ENCODE measurements around the gene CARD14. TPM values are rescaled to one million over a fixed set of nuclear protein-coding genes. Genes with fewer than 3 reads are reported as not detected.
A peak's percentile ranks its signal among the peaks of the same experiment; 100 is the strongest.
"Not testable (repeated sequence)": the region's sequence is repeated elsewhere in the genome, so short reads cannot be mapped to it uniquely, and the experiment has no call there.

Gene CARD14
- total and polyA plus RNA-seq, 10 donors: 0.63 to 4.8 (median 1.3) TPM

DNA sequence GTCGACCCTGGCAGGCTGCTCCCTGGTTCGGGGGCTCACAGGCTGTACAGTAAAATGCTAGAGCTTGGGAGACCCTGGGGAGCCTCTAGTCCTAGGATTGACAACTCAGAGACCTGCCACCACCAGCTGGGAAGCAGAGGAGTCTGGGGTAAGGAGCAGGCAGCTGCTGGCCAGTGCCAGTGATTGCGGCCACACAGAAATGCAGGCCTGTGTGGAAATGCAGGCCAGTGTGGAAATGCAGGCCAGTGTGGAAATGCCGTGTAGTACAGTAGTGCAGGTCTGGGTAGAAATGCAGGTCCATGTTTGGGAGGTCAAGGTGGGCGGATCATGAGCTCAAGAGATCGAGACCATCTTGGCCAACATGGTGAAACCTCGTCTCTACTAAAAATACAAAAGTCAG, 26.8 kb downstream of the CARD14 start:
- TF ChIP-seq, protein P1, sequence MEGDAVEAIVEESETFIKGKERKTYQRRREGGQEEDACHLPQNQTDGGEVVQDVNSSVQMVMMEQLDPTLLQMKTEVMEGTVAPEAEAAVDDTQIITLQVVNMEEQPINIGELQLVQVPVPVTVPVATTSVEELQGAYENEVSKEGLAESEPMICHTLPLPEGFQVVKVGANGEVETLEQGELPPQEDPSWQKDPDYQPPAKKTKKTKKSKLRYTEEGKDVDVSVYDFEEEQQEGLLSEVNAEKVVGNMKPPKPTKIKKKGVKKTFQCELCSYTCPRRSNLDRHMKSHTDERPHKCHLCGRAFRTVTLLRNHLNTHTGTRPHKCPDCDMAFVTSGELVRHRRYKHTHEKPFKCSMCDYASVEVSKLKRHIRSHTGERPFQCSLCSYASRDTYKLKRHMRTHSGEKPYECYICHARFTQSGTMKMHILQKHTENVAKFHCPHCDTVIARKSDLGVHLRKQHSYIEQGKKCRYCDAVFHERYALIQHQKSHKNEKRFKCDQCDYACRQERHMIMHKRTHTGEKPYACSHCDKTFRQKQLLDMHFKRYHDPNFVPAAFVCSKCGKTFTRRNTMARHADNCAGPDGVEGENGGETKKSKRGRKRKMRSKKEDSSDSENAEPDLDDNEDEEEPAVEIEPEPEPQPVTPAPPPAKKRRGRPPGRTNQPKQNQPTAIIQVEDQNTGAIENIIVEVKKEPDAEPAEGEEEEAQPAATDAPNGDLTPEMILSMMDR (IDR thresholded peaks at IDR 0.05 in 8 of 11, conservative IDR thresholded peaks at IDR 0.05 in 3 of 11): no peak
- TF ChIP-seq POLR2A (IDR thresholded peaks at IDR 0.05): no peak
- no peak for TF ChIP-seq POLR2AphosphoS5 (IDR thresholded peaks at IDR 0.05)
- Histone ChIP-seq H3K36me3 (no peaks in the 10 kb centered on the region), H3K4me1 (peaks cover 0 to 27% (median 3%) of the 10 kb centered on the region in 6 donors), H3K27ac (peak overlapping the region in 3 of 8 donors; percentile 21 to 40 (median 30)), H3K27me3 (replicated peaks in 1 of 7) (peaks cover 0 to 17% (median 0%) of the 10 kb centered on the region in 7 donors), H3K9me3 (no peaks in the 10 kb centered on the region), H3K4me3 (no peak overlapping the region)
- 91 to 95% (median 92%) methylated on average over 7 of the region's 7 CpGs for WGBS, 5 donors
- intact Hi-C loops (cut with DNase I; ENCODE audit: low total_unique reads): loop anchor here (5.0 kb wide), 1 partner anchor 56 kb away; no protein-coding TSS in a partner anchor
- no peak for DNase-seq

DNA sequence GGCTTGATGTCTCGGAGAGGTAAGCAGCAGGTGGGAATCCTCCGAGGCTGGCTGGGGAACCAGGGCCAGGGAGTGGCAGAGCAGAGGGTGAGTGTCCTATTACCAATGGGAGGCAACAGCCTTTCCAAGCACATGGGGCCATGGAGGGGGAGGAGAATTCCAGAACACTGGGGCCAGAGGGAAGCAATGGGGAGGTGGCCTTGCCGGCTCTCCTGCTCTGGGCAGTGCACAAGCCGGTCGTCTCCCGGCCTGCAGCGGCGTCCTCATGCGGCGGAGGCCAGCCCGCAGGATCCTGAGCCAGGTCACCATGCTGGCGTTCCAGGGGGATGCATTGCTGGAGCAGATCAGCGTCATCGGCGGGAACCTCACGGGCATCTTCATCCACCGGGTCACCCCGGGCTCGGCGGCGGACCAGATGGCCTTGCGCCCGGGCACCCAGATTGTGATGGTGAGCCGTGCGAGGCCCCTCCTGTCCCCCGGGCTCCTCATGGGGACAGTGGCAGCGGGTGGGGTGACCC, 28.4 kb downstream of the CARD14 start:
- Histone ChIP-seq H3K4me1 (peaks cover 0 to 17% (median 0%) of the 10 kb centered on the region in 6 donors), H3K27me3 (replicated peaks in 1 of 7) (peaks cover 0 to 6% (median 0%) of the 10 kb centered on the region in 7 donors), H3K9me3 (no peaks in the 10 kb centered on the region), H3K4me3 (peak overlapping the region in 2 of 8 donors; percentile 3 to 6), H3K36me3 (peaks cover 0 to 6% (median 0%) of the 10 kb centered on the region in 6 donors), H3K27ac (peak overlapping the region in 4 of 8 donors; percentile 33 to 50 (median 36))
- intact Hi-C loops (cut with DNase I; ENCODE audit: low total_unique reads): loop anchor here (5.0 kb wide), 1 partner anchor 54 kb away; no protein-coding TSS in a partner anchor
- peak in 2 of 3 donors; percentile 36 to 60 for TF ChIP-seq POLR2AphosphoS5 (IDR thresholded peaks at IDR 0.05)
- TF ChIP-seq, protein P1 (IDR thresholded peaks at IDR 0.05 in 8 of 11, conservative IDR thresholded peaks at IDR 0.05 in 3 of 11): no peak
- peak; percentile 74 for DNase-seq
- WGBS, 5 donors: 76 to 93% (median 84%) methylated on average over 15 to 27 of the region's 27 CpGs

DNA sequence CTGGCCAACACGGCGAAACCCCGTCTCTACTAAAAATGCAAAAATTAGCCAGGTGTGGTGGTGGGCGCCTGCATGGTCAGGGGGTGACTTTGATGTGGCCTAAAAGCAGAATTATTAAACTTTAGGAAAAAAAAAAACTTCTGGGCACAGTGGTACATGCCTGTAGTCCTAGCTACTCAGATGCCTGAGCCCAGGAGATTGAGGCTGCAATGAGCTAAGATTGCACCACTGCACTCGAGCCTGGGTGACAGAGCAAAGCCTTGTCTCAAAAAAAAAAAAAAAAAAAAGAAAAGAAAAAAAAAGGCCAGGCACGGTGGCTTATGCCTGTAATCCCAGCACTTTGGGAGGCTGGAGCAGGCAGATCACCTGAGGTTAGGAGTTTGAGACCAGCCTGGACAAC, 29.5 kb downstream of the CARD14 start:
- peak overlapping the region in 1 of 8 donors; percentile 50 for H3K27ac ChIP-seq
- intact Hi-C loops (cut with DNase I; ENCODE audit: low total_unique reads): loop anchor here (5.0 kb wide), 1 partner anchor 53 kb away; no protein-coding TSS in a partner anchor
- peaks cover 0 to 17% (median 0%) of the 10 kb centered on the region in 6 donors for H3K36me3 ChIP-seq
- peaks cover 0 to 17% (median 0%) of the 10 kb centered on the region in 6 donors for H3K4me1 ChIP-seq
- not testable (repeated sequence) for H3K27me3 ChIP-seq (replicated peaks in 1 of 7); H3K4me3 ChIP-seq; DNase-seq; H3K9me3 ChIP-seq
- 67 to 77% (median 71%) methylated on average over 6 of the region's 6 CpGs for WGBS, 5 donors

DNA sequence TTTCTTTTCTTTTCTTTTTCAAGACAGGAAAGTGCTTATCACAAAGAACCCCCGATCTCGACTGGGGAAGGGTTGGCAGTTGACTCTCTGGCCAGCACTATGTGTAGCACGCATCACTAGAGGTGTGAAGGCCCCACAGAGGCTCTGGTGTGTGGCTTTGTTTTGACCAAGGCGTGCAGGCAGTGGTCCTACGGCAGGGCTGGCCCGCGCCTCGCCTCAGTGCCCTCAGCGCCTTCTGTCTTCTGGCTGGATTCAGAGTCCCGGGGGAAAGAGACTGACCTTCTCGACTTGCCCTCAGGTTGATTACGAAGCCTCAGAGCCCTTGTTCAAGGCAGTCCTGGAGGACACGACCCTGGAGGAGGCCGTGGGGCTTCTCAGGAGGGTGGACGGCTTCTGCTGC, 31.6 kb downstream of the CARD14 start:
- DNase-seq: no peak
- Histone ChIP-seq H3K4me1 (peaks cover 0 to 5% (median 0%) of the 10 kb centered on the region in 6 donors), H3K27ac (no peak overlapping the region), H3K27me3 (replicated peaks in 1 of 7) (no peaks in the 10 kb centered on the region), H3K4me3 (no peak overlapping the region), H3K9me3 (no peaks in the 10 kb centered on the region), H3K36me3 (peaks cover 0 to 30% (median 0%) of the 10 kb centered on the region in 6 donors)
- 85 to 87% (median 87%) methylated on average over 8 to 15 of the region's 15 CpGs for WGBS, 5 donors
- TF ChIP-seq POLR2AphosphoS5 (IDR thresholded peaks at IDR 0.05): peak in 2 of 3 donors; percentile 26 to 61
- TF ChIP-seq, protein P1 (IDR thresholded peaks at IDR 0.05 in 8 of 11, conservative IDR thresholded peaks at IDR 0.05 in 3 of 11): no peak
- intact Hi-C loops (cut with DNase I; ENCODE audit: low total_unique reads): no loop called here
